HL-60 (cell line): ENCODE measurements around the gene TAF4.

Experiments
- DNase-seq, 2 experiments: peaks; one replicate each; pipeline ENCODE4 v3.0.0-alpha.2; 2010 to 2020; ENCODE audit warnings: low read depth in 1 of 2, low spot score in 1 of 2
- H3K27ac ChIP-seq: fragments of 250-450 bp; sonication (Bioruptor Pico); replicated peaks from 2 replicates; pipeline ENCODE4 v1.5.1; 2020; ENCODE audit warnings: mild to moderate bottlenecking, moderate library complexity
- H3K27me3 ChIP-seq: fragments of 250-450 bp; sonication (Bioruptor Pico); 2 replicates; pipeline ENCODE4 v1.5.1; 2021; ENCODE audit warnings: mild to moderate bottlenecking, moderate library complexity; ENCODE audit not compliant: insufficient read depth, poor library complexity, severe bottlenecking
- H3K4me3 ChIP-seq: replicated peaks from 2 replicates; pipeline ENCODE4 v1.5.1; 2011; ENCODE audit warnings: mild to moderate bottlenecking, control low read depth, low read length; ENCODE audit not compliant: insufficient read depth
- GABPA ChIP-seq: IDR thresholded peaks from 2 replicates; pipeline ENCODE4 v1.6.1; 2012; ENCODE audit warnings: low read depth
- POLR2AphosphoS5 ChIP-seq: IDR thresholded peaks from 2 replicates; pipeline ENCODE4 v1.6.1; 2012; ENCODE audit warnings: low read depth
- SPI1 ChIP-seq: IDR thresholded peaks from 2 replicates; pipeline ENCODE4 v1.6.1; 2012; ENCODE audit warnings: low read depth, mild to moderate bottlenecking, borderline replicate concordance
- TF ChIP-seq, protein P1 (sequence below): IDR thresholded peaks from one replicate; pipeline ENCODE4 v1.5.1; 2011; ENCODE audit warnings: low read length, control low read depth, inconsistent platforms; ENCODE audit not compliant: insufficient read depth
- TF ChIP-seq, protein P2 (sequence below): IDR thresholded peaks from 2 replicates; pipeline ENCODE4 v1.6.1; 2012; ENCODE audit warnings: low read depth; ENCODE audit not compliant: insufficient replicate concordance

TAF4 gene

DNA sequence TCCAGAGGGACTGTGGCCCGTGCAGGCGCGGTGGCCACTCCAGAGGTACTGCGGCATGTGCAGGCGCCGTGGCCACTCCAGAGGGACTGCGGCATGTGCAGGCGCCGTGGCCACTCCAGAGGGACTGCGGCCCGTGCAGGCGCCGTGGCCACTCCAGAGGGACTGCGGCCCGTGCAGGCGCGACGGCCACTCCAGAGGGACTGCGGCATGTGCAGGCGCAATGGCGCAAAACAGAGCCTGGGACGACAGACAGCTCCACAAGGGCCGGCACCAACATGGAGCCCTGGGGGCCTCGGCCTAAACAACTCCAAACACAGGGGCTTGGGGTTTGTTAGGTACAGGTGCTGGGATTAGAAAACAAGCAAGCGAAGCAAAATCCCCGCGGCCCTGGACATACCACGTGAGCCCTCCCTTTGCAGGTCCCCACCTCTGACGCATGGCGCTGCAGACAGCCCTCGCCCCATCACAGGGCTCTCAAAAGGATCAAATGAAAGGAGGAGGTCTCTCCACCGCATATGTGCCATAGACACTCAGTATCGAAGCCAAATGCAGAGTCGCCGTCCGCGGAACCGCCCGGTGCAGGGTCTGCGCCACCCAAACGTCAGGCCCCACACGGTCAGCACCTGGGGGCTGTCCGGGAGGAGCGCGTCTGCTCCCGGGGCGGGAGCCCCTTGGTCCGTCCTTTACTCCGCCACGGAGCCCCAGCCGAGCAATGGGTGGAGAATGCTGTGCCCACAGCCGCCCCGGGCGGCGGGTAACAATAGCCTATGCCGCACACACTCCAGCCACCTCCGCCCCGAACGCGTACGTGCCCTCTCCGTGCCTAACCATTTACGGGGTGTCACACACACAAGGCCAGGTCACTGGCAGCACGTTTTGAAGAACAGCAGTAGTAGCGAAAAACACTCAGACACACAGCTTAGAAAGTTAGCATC lies 85.7 kb downstream of the TAF4 start:
- no peaks in the 10 kb centered on the region for H3K27me3 ChIP-seq
- TF ChIP-seq, protein P1, sequence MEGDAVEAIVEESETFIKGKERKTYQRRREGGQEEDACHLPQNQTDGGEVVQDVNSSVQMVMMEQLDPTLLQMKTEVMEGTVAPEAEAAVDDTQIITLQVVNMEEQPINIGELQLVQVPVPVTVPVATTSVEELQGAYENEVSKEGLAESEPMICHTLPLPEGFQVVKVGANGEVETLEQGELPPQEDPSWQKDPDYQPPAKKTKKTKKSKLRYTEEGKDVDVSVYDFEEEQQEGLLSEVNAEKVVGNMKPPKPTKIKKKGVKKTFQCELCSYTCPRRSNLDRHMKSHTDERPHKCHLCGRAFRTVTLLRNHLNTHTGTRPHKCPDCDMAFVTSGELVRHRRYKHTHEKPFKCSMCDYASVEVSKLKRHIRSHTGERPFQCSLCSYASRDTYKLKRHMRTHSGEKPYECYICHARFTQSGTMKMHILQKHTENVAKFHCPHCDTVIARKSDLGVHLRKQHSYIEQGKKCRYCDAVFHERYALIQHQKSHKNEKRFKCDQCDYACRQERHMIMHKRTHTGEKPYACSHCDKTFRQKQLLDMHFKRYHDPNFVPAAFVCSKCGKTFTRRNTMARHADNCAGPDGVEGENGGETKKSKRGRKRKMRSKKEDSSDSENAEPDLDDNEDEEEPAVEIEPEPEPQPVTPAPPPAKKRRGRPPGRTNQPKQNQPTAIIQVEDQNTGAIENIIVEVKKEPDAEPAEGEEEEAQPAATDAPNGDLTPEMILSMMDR, result no peak
- TF ChIP-seq, protein P2, sequence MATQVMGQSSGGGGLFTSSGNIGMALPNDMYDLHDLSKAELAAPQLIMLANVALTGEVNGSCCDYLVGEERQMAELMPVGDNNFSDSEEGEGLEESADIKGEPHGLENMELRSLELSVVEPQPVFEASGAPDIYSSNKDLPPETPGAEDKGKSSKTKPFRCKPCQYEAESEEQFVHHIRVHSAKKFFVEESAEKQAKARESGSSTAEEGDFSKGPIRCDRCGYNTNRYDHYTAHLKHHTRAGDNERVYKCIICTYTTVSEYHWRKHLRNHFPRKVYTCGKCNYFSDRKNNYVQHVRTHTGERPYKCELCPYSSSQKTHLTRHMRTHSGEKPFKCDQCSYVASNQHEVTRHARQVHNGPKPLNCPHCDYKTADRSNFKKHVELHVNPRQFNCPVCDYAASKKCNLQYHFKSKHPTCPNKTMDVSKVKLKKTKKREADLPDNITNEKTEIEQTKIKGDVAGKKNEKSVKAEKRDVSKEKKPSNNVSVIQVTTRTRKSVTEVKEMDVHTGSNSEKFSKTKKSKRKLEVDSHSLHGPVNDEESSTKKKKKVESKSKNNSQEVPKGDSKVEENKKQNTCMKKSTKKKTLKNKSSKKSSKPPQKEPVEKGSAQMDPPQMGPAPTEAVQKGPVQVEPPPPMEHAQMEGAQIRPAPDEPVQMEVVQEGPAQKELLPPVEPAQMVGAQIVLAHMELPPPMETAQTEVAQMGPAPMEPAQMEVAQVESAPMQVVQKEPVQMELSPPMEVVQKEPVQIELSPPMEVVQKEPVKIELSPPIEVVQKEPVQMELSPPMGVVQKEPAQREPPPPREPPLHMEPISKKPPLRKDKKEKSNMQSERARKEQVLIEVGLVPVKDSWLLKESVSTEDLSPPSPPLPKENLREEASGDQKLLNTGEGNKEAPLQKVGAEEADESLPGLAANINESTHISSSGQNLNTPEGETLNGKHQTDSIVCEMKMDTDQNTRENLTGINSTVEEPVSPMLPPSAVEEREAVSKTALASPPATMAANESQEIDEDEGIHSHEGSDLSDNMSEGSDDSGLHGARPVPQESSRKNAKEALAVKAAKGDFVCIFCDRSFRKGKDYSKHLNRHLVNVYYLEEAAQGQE, result no peak
- TF ChIP-seq POLR2AphosphoS5, result no peak
- TF ChIP-seq GABPA, result no peak
- TF ChIP-seq SPI1, result no peak
- H3K4me3 ChIP-seq, result no peak overlapping the region
- no peak for DNase-seq
- H3K27ac ChIP-seq, result no peak overlapping the region

DNA sequence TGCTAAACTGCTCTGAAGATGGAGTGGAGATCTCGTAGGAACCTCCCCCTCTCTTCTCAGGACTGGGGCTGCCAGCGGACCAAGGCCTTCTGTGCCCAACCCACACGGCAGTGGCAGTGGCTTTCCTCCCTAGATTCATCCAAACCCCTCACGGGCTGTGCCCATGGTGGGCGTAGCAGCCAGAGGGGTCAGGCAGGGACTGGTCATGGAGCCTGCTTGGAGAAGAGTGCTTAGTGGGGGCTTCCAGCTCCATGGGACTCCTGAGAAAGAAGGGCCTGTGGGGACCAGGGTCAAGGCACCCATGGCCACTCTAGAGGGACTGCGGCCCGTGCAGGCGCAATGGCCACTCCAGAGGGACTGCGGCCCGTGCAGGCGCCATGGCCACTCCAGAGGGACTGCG lies 86.6 kb downstream of the TAF4 start:
- Histone ChIP-seq H3K27me3 (no peaks in the 10 kb centered on the region), H3K27ac (no peak overlapping the region), H3K4me3 (no peak overlapping the region)
- no peak for DNase-seq
- no peak for TF ChIP-seq SPI1
- TF ChIP-seq, protein P1, result no peak
- TF ChIP-seq, protein P2, result no peak
- no peak for TF ChIP-seq POLR2AphosphoS5
- TF ChIP-seq GABPA, result no peak

DNA sequence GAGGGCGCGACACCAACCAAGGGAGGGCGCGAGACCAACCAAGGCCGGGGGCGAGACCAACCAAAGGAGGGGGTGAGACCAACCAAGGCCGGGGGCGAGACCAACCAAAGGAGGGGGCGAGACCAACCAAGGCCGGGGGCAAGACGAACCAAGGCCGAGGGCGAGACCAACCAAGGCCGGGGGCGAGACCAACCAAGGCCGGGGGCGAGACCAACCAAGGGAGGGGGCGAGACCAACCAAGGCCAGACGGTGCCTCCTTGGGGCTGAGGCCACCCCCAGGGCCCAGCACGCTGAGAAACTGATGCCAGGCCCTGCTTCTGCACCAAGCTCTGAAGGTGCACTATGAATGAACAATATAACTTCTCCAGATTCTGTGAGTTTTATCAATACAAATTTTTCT lies 87.2 kb downstream of the TAF4 start:
- H3K27me3 ChIP-seq, result no peaks in the 10 kb centered on the region
- DNase-seq, result no peak
- no peak overlapping the region for H3K27ac ChIP-seq
- no peak overlapping the region for H3K4me3 ChIP-seq
- TF ChIP-seq POLR2AphosphoS5 (no peak), SPI1 (no peak)
- TF ChIP-seq, protein P2, result no peak
